ENCODE measurements around the gene OLFM1.

- no peak for TF ChIP-seq ATF3 (IDR thresholded peaks at IDR 0.05)
- TF ChIP-seq EGR1 (IDR thresholded peaks at IDR 0.05; ENCODE audit: low read depth in 2 of 2), result no peak
- no peak for TF ChIP-seq RAD21 (IDR thresholded peaks at IDR 0.05)
- no peak for TF ChIP-seq GABPA (IDR thresholded peaks at IDR 0.05 in 1 of 2, conservative IDR thresholded peaks at IDR 0.05 in 1 of 2)
- TF ChIP-seq REST (IDR thresholded peaks at IDR 0.05), result no peak
- no peak for TF ChIP-seq CTCF (IDR thresholded peaks at IDR 0.05; ENCODE audit: low read depth, low read length, missing input control)
- no peak for TF ChIP-seq RXRA (IDR thresholded peaks at IDR 0.05)
- TF ChIP-seq YY1 (IDR thresholded peaks at IDR 0.05), result no peak
- TF ChIP-seq TAF1 (conservative IDR thresholded peaks at IDR 0.05), result no peak
- no peak for TF ChIP-seq SP1 (IDR thresholded peaks at IDR 0.05)
- TF ChIP-seq ZBTB33 (IDR thresholded peaks at IDR 0.05), result no peak
- no peak for TF ChIP-seq MAX (IDR thresholded peaks at IDR 0.05)
- TF ChIP-seq FOXA1 (IDR thresholded peaks at IDR 0.05), result no peak
- no peak for TF ChIP-seq HNF4G (IDR thresholded peaks at IDR 0.05)
Measured at GRCh38 chr9:135082536-135082935, 4.9 kb upstream of the OLFM1 start.

All from liver (tissue), 3 donors.